ENCODE measurements around the gene MSGN1.

DNA sequence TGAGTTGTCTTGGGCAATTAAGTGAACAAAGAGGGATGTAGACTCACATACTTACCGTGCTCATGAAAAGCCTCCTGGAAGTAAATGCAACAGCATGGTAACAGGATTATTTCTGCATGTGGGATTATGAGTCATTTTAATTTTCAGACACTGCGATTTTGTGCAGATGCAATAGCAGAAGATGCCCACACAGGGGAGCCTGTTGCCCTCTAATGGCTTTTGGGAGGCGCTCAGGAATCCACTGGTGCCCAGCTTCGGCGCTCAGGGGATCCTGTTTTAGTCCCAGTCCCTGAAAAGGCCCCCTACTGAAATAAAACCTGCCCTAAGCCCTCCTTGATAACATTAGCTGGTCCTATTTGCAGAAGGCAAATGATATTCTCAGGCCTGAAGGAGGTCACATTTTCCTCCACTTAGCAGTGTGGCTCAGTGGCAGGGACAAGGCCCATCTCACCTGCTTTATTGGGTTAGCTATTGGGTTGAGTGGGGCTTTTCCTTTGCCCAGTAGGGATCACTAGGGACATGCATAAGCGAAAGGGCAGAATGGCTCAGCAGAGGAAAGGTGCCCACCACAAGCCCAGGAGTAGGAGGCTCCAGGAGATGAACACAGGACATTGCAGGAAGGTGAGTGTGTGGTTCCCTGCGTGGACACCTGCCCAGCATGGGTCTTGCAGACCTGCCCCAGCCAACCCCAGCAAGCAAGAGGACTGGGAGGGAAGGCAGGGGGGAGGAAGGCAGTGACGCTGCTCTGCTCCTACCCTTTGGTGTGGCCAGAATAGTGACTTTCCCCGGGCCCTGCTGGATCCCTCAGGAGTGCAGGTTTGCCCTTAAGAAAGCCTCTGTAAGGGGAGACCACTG lies 35.7 kb downstream of the MSGN1 start:
- no peak for TF ChIP-seq POLR2A (IDR thresholded peaks at IDR 0.05)
- TF ChIP-seq, protein P1, sequence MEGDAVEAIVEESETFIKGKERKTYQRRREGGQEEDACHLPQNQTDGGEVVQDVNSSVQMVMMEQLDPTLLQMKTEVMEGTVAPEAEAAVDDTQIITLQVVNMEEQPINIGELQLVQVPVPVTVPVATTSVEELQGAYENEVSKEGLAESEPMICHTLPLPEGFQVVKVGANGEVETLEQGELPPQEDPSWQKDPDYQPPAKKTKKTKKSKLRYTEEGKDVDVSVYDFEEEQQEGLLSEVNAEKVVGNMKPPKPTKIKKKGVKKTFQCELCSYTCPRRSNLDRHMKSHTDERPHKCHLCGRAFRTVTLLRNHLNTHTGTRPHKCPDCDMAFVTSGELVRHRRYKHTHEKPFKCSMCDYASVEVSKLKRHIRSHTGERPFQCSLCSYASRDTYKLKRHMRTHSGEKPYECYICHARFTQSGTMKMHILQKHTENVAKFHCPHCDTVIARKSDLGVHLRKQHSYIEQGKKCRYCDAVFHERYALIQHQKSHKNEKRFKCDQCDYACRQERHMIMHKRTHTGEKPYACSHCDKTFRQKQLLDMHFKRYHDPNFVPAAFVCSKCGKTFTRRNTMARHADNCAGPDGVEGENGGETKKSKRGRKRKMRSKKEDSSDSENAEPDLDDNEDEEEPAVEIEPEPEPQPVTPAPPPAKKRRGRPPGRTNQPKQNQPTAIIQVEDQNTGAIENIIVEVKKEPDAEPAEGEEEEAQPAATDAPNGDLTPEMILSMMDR (IDR thresholded peaks at IDR 0.05 in 4 of 5, conservative IDR thresholded peaks at IDR 0.05 in 1 of 5): peak; percentile 82 to 91 (median 86)

Measured in gastrocnemius medialis (tissue), 4 donors.